ENCODE results near the gene FPGS.

The FPGS gene

DNA sequence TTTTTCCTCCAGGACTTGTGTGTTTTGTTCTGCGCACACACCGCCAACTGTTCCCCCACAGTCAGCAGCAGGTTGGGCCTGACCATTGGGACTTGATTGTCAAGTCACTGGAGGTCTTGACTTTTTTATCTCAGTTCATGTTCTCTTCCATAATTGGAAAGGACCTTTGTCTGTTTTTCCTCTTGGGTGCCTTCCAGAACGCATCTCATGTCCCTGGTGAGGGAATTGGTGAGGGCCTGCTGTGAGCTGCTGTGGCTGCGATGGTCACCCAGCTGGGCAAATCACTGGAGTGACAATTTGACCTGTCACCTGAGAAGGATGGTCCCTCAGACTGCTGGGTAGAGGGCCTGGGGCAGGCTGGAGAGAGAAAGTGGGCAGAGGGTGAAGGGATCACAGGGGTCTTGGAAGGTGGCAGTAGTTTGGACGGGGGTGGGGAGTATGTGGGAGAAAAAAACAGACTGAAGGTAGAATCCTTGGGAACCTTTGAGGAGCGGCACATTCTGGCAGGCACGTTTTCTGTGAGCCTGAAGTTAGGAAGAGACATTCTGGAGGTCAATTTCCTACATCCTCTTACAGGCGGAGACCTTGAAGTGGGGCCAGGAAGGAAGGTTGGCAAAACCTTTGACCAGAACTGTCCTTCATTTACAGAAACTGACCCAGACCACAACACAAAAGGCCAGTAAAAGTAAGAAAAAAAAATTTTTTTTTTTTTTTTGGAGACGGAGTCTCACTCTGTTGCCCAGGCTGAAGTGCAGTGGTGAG, 12.4 kb upstream of the FPGS start:
- TF ChIP-seq, protein P1, sequence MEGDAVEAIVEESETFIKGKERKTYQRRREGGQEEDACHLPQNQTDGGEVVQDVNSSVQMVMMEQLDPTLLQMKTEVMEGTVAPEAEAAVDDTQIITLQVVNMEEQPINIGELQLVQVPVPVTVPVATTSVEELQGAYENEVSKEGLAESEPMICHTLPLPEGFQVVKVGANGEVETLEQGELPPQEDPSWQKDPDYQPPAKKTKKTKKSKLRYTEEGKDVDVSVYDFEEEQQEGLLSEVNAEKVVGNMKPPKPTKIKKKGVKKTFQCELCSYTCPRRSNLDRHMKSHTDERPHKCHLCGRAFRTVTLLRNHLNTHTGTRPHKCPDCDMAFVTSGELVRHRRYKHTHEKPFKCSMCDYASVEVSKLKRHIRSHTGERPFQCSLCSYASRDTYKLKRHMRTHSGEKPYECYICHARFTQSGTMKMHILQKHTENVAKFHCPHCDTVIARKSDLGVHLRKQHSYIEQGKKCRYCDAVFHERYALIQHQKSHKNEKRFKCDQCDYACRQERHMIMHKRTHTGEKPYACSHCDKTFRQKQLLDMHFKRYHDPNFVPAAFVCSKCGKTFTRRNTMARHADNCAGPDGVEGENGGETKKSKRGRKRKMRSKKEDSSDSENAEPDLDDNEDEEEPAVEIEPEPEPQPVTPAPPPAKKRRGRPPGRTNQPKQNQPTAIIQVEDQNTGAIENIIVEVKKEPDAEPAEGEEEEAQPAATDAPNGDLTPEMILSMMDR (IDR thresholded peaks at IDR 0.05; ENCODE audit: insufficient read depth, low read depth, low read length, missing control alignments), result no peak
- no peak overlapping the region for H3K4me3 ChIP-seq (ENCODE audit: low read length)
- DNase-seq (ENCODE audit: low read depth), result no peak

DNA sequence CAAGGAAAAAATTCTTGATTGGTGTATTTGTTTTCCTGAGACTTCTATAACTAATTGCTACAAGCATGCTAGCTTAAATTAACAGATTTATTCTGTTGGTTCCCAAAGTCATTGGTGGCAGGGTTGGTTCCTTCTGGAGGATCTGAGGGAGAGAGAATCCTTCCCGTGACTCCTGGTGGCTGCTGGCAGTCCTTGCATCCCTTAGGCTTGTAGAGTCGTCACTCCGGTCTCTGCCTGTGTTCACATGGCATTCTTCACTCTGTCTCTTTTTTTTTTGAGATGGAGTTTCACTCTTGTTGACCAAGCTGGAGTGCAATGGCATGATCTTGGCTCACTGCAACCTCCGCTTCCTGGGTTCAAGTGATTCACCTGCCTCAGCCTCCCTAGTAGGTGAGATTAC, 11.6 kb upstream of the FPGS start:
- TF ChIP-seq, protein P1 (IDR thresholded peaks at IDR 0.05; ENCODE audit: insufficient read depth, low read depth, low read length, missing control alignments), result peak; percentile 9
- no peak for DNase-seq (ENCODE audit: low read depth)
- H3K4me3 ChIP-seq (ENCODE audit: low read length), result no peak overlapping the region

DNA sequence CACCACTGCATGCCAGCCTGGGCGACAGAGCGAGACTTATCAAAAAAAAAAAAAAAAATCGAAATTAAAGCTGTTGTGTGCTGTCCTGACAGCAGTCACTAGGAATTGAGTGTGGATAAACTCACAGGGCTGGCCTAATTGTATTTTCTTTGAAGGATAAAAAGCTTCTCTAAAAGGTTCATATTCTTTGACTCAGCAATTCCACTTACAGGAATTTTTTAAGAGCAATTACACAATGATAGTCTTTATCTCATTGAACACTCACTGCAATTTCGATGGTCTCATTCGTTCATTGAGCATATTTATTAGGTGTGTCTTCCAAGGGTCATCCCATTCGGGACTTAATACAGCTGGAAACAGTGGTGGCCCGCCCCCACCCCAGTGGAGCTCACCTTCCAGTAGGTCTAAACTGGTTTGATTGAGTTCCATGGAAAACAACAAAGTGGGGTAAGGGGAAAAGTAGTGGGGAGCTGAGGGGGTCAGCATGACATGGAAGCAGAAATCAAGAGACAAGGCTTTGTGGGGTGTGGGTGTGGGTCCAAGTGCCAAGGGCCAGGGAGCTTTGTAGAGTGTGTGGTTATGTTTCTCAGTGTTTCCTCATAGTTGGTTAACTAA, 10.2 kb upstream of the FPGS start:
- TF ChIP-seq, protein P1 (IDR thresholded peaks at IDR 0.05; ENCODE audit: insufficient read depth, low read depth, low read length, missing control alignments), result no peak
- DNase-seq (ENCODE audit: low read depth), result no peak
- no peak overlapping the region for H3K4me3 ChIP-seq (ENCODE audit: low read length)

DNA sequence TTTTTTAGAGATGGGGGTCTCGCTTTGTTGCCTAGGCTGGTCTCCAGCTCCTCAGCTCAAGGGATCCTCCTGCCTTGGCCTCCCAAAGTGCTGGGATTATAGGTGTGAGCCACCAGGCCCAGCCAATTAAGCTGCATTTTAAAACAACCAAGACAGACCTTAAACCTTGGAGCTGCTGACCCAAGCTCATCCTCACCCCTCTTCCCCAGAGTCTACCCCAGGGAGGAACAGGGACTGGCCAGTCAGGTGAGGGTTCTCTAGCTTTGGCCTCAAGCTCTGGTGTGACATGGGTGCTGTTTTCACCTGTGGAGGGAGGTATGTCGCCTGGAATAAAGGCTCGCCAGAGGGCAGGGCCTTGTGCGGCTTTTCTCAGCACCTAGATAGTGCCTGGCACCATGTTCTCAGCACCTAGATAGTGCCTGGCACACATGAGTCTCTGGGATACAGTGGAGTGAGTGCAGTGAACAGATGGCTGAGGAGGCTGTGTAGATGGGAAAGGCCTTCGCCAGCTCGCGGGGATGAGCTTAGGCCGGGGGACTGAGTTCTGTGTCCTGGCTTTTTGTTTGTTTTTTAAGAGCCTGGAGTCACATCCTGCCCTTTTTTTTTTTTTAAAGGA, 9.5 kb upstream of the FPGS start:
- H3K4me3 ChIP-seq (ENCODE audit: low read length), result no peak overlapping the region
- TF ChIP-seq, protein P1 (IDR thresholded peaks at IDR 0.05; ENCODE audit: insufficient read depth, low read depth, low read length, missing control alignments), result no peak
- DNase-seq (ENCODE audit: low read depth), result no peak

DNA sequence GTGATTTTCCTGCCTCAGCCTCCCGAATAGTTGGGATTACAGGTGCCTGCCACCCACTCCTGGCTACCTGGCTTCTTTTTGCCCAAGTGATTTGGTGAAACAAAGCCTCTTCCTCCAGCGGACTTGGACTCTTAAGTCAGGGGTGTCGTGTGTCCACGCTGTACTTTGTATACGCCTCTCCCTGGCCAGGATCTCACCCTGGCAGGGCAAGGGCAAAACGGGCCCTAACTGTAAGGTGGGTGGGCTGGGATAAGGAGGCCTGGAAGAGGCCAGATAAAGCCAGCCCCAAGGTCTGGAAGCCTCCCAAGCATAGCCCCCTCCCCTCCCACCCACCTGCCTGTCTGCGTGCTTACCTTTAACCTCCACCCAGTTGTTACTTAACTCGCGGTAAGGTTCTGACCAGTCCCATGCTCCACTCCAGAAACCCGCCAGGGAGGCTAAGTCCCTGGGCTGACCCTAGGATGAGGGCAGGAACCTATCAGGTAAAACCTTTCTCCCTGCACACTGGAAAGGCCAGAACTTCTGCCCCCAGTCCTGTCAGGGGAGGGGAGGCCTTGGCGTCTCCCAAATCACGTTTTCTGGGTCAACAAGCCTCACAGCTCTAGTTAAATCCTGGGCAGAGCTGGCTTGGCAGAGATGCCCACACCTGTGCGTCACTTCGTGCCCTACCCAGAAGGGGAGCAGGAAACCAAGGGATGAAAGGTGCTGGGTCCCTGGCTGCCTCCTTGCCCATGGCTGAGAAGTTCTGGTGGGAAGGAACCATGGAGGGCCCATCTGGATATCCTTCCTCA, 8.5 kb upstream of the FPGS start:
- DNase-seq (ENCODE audit: low read depth), result no peak
- H3K4me3 ChIP-seq (ENCODE audit: low read length), result no peak overlapping the region
- TF ChIP-seq, protein P1 (IDR thresholded peaks at IDR 0.05; ENCODE audit: insufficient read depth, low read depth, low read length, missing control alignments), result no peak

DNA sequence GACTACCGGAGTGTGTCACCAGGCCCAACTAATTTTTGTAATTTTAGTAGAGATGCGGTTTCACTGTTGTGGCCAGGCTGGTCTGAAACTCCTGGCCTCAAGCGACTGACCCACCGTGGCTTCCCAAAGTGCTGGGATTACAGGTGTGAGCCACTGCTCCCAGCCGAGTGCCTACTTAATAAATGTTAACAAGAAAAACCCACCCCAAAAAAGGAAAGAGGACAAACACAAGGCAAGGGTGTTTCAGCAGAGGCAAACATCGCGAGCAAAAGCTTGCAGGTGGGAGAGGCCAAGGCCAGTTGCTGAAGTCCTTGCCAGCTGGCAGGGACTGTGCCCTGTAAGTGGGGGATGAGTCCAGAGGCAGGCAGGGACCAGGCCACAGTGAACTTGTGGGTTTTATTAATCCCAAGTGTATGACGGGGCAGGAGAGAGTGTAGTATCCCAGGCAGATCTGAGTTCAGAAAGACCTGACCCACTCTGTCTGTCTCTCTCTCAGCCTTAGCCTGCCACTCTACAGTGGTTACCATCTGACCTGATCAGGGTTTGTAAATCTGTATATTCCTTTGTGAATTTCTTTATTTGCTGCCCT, 6.4 kb upstream of the FPGS start:
- no peak for DNase-seq (ENCODE audit: low read depth)

More for the DNA sequence above, 6.4 kb upstream of the FPGS start:
- TF ChIP-seq, protein P1 (IDR thresholded peaks at IDR 0.05; ENCODE audit: insufficient read depth, low read depth, low read length, missing control alignments), result no peak
- no peak overlapping the region for H3K4me3 ChIP-seq (ENCODE audit: low read length)

Measured in epithelial cell of esophagus (primary cell).